Epidermal melanocyte (primary cell): ENCODE results near the gene SNTG2.
"Not testable (repeated sequence)": the region's sequence is repeated elsewhere in the genome, so short reads cannot be mapped to it uniquely, and the experiment has no call there.

Experiments
- DNase-seq: peaks from one replicate; pipeline ENCODE4 v3.0.0; 2011; ENCODE audit warnings: low spot score; ENCODE audit not compliant: insufficient read length

SNTG2 gene

DNA sequence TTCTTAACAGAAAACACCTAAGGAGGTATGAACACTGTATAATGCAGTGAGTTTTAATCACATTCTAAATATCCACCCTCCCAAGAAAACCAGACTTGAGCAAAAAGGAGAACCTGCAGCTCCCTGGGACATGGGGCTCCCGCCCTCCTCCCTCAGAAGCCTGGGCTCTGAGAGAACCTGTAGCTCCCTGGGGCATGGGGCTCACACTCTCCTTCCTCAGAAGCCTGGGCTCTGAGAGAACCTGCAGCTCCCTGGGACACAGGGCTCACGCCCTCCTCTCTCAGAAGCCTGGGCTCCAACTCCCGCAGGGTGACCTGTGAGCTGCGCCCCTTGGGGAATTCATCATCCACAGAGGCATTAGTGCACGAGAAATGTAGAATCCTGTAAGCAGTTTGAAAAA, 222.9 kb downstream of the SNTG2 start:
- no peak for DNase-seq

DNA sequence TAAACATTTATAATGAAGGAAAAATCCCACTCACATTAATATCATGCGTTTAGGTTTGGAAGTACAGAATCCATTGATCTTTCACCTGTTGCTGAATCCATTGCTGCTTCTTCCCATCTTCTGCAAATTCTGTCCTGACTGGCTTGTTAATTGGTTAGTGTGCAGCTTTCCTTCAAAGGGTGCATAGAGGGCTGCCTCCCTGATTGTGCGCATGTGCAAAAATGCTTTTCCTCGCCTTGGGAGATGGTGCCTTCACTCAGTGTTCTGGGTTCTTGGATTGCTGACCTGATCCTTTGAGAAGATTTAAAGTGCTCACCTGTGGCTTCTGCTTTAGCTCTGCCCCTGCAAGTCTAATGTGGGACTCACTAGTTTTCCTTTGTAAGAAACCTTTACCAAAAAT, 231.2 kb downstream of the SNTG2 start:
- no peak for DNase-seq

GRCh38 chr2:1183300-1183699, 232.7 kb downstream of the SNTG2 start:
- no peak for DNase-seq

DNA sequence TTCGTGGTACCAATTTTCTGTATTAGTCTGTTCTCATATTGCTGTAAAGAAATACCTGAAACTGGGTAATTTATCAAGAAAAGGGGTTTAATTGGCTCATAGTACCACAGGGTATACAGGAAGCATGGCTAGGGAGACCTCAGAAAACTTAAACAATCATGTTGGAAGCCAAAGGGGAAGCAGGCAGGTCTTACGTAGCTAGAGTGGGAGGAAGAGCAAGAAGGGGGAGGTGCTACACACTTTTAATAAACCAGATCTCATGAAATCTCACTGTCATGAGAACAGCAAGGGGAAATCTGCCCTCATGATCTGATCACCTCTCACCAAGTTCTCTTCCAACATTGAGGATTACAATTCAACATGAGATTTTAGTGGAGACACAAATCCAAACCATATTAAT, 235.8 kb downstream of the SNTG2 start:
- DNase-seq, result no peak

- no peak for DNase-seq
Measured at GRCh38 chr2:1187189-1187588, 236.5 kb downstream of the SNTG2 start.

DNA sequence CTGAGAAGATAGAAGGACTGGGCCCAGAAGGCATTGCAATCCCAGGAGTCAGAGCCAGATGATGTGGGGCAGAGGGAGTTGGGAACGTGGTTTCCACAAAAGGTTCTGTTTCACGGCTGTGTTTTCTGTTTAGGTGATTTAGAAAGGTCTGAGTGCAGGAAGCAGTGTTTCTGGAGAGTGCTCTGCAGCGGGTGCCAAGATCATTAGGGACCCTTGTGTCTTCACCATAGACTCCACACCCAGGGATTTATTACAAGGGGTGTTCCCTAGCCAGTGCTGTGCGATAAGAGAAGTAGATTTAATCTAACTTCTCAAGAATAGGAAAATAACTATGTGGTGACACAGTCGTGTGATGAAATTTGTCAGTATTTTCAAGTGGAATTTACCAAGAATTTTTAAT, 241.5 kb downstream of the SNTG2 start:
- DNase-seq, result no peak

- DNase-seq, result no peak
Measured at GRCh38 chr2:1193801-1194200, 243.2 kb downstream of the SNTG2 start.

DNA sequence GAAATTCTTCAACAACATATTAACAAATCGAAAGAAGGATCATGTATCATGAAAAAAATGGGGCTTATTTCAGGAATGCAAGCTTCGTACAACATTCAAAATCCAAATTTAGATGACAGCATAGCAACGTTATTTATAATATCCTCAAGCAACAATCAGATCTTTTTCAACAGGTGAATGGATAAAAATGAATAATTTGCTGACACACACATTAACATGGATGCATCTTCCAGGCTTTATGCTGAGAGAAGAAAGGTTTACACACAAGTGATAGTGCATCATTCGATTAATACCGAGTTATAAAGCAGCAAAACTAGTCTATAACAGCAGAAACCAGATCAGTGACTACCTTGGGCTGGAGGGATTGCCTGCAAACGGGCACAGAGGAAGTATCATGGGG, 253.1 kb downstream of the SNTG2 start:
- no peak for DNase-seq

DNA sequence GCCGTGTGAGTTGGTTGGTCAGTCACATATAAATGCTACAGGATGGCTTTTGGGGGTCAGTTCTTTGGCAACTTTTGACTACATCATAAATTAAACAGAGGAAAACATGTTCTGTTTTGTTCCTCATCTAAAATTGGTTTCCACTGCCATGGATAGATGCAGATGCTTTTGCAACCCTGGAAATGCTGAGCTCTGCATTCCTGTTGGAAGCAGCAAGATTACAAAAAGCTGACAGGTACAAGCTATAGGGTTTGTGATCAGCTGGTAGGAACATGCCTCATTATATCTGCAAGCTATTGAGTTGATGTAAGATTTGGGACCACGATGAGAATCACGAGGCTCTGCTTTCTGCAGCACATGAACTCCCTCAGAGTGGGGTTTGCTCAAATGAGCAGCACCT, 255.2 kb downstream of the SNTG2 start:
- no peak for DNase-seq

DNA sequence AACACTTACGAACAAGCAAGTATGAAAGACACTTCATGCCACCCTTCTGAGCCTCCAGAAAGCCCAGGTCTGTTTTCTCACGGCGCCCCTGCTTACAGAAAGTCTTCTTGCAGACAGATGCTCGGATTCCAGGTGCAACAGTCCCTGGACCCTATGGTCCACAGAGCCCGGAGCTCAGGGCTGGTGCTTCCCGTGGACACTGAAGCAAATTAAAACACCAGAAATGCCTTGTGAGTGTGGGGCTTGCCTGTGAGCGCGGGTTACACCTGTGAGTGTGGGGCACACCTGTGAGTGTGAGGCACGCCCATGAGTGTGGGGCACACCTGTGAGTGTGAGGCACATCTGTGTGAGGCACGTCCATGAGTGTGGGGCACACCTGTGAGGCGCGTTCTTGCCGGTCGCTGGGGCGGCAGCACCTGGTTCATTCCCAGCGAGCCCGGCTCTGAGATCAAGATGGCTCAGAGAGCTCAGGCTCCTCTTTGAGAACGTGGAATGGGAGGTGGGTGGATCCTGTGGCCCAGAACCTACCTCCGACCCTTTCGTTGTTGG, 257.4 kb downstream of the SNTG2 start:
- DNase-seq, result no peak

DNA sequence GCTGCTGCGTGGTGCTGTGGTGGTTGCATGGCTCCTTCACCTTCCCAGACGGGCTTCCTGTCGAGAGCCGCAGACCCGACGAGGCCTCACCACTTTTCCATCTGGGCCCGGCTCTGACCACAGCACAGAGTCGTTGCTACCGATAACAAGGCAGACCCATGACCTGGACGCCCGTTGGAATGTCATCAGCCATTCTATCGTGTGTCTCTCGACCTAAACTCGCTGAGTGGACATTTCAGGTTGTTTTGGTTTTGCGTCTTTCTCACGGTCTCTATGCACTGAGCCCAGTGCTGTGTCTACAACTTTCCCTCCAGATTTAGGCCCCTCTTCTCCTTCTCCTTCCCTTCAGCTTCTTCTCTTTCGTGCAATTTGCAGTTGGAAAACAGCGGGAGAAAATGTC, 257.9 kb downstream of the SNTG2 start:
- DNase-seq, result no peak

- DNase-seq, result no peak
Measured at GRCh38 chr2:1209246-1209645, 258.6 kb downstream of the SNTG2 start.

DNA sequence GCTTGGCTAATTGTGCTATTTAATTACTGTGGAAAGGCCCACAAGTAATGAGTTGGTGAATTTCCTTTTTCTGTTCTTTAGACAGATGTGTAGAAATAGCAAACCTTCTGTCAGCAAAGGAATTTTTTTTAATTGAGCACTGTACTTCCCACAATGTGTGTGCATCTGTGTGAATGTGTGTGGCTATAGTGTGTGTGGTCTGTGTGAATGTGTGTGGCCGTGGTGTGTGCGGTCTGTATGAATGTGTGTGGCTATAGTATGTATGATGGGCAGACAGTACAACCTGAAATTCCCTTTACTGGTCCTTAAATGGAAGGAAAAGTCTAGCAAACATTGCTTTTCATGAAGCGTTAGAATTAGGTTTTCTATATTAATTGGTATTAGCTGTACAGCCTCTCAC, 259.1 kb downstream of the SNTG2 start:
- no peak for DNase-seq

GRCh38 chr2:1210352-1210751, 259.7 kb downstream of the SNTG2 start:
- DNase-seq, result no peak

GRCh38 chr2:1219901-1220573, 269.4 kb downstream of the SNTG2 start:
- DNase-seq, result peak; percentile 34

GRCh38 chr2:1222056-1222455, 271.4 kb downstream of the SNTG2 start:
- DNase-seq, result no peak

DNA sequence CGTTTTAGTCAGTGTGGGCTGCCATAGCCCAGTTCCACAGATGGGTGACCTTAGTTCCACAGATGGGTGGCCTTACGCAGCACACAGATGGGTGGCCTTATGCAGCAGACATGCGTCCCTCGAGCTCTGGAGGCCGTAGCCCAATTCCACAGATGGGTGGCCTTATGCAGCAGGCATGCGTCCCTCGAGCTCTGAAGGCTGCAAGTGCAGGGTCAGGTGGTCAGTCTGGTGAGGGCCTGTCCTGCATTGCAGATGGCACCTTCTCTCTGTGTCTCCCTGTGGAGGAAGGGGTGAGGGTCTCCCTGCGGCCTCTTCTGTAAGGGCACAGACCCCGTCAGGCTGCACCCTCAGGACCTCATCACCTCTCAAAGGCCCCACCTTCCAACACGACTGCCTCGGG, 273.1 kb downstream of the SNTG2 start:
- DNase-seq, result no peak

DNA sequence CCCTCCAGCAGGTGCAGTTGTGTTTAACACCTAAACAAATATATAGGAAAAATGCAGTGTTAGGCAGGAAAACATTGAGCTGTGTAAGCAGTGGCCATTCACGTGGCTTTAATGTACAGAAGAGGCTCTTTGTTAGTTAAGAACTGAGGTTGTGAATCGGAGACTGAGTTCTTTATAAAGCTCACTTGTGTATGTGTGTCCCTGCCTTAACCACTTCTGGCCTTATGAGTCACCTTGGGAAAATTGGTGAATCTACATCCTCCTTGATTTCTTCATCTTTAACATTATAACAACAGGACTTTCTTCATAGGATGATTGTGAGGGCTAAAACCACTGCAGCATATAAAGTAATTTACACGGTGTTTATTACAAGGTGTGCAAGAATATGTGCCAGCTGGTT, 274.3 kb downstream of the SNTG2 start:
- DNase-seq, result no peak

DNA sequence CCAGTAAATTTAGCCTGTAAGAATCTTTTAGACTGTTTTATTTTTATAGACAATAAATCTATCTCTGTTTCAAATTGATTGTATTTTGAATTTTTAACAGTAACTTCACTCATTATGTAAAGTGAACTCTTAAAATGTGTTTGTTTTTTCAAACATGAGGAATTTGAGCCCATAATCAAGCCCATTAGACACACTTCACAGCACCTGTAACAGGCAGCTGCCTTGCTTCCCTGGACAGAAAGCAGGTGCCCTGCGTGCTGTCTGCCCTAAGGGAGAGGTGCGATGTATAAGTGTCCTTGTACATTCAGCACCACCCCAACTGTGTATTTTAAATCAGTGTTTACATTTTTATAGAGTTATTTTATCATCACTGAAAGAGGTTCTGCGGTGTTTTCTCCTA, 276.1 kb downstream of the SNTG2 start:
- DNase-seq, result no peak

- DNase-seq, result no peak
Measured at GRCh38 chr2:1227274-1227900, 276.7 kb downstream of the SNTG2 start.

DNA sequence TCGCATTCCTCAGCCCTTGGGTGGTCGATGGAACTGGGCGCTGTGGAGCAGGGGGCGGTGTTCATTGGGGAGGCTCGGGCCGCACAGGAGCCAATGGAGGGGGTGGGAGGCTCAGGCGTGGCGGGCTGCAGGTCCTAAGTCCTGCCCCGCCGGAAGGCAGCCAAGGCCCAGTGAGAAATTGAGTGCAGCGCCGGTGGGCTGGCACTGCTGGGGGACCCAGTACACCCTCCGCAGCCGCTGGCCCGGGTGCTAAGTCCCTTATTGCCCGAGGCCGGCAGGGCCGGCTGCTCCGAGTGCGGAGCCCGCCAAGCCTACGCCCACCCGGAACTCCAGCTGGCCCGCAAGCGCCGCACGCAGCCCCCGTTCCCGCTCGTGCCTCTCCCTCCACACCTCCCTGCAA, 278.9 kb downstream of the SNTG2 start:
- DNase-seq, result not testable (repeated sequence)

DNA sequence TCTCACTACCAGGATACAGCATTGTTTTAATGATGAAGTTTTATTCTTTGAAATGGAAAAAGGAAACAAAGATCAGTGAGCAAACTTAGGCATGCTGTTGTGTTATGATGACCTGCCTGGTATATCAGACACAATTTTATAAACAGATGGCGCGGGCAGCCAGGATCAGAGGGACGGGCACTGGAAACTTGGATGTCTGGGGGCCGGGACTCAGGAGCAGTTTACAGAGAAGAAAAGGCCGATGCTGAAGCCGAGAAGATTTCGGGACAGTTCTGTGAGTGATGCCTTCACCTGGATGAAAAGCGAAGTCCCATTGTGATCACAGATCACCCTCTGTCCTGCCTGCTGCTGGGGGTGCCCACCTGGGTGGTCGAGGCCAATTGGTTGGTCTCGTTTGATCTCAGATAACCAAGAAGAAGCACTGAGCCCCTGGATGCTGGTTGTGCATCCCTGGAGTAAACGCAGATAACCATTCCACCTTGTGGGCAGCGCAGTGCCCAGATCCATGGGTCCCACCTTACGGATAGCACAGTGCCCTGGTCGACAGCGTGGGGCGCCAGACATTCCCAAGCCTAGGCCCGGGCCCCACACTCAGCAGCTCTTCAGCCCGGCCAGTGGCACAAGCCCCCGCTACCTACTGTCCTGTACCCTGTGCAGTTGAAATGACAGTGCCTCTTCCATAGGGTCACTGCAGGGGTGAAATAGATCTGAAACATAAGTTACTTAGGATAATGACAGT, 279.7 kb downstream of the SNTG2 start:
- no peak for DNase-seq
